ACHN (cell line): ENCODE data around the gene NDUFA12.
"Not testable (repeated sequence)": the region's sequence is repeated elsewhere in the genome, so short reads cannot be mapped to it uniquely, and the experiment has no call there.

ENCODE experiments used
- DNase-seq: peaks from one replicate; pipeline ENCODE4 v3.0.0-alpha.2; 2015
- in situ Hi-C: cut with HindIII; loops from 2 replicates; pipeline ENCODE4 v1.10.0; 2017; ENCODE audit warnings: low sequenced_read_pairs, low pct_ligation_motif_present, low pct_unique_long_range_greater_than_20kb

NDUFA12 gene

GRCh38 chr12:94987076-94987669, 16.3 kb downstream of the NDUFA12 start:
- no peak for DNase-seq
- in situ Hi-C loops = no loop called here

GRCh38 chr12:94985099-94985498, 18.4 kb downstream of the NDUFA12 start:
- in situ Hi-C loops, DNase-seq: not testable (repeated sequence)

DNA sequence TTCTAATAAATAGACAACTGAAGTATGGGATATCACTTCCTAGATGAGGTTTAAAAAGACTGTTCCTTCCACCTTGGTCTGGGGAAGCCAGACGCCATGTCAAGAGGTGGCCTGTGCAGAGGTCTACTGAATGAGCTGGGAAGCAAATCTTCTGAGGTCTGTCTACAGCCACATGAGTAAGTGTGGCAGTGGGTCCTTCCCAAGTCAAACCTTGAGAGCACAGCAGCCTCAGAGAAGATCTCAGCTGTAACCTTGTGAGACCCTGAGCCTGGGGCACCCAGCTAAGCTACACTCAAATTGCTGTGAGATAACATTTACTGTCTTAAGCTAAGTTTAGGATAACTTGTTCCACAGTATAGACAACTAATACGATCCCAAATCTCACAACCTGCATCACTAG, 20.2 kb downstream of the NDUFA12 start:
- in situ Hi-C loops = no loop called here
- no peak for DNase-seq

DNA sequence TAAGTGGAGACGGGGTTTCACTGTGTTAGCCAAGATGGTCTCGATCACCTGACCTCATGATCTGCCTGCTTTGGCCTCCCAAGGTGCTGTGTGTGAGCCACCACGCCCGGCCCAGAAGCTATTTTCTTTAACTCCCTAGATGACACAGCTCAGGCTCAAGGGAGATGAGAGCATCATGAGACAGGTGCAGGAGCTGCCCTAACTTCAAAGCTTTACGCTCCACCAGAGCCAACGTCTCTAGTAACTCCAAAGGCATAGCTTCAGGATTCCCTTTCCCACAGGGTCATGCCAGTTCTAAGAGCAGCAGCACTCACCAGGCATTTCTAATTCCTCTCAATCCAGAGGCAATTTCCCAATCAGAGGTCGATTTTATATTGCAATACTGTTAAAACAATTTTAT, 21.0 kb downstream of the NDUFA12 start:
- peak; percentile 63 for DNase-seq
- in situ Hi-C loops = no loop called here

DNA sequence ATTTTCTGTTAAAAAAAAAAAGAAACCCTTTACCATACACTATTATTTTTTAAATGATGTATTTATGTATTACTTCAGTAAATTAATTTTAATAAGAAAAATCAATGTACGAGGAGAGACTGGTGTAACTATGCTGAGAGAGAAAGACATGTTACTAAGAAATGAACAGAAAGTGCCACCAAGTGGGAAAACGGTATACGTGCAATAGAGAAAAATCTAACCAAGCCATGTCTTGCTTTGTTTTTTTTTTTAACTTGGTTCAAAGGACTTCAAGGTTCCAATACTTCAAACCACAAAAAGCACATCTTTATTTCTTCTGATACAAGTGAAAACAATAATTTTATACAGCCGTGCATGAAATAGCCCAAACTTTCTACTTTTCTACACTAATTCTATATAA, 22.9 kb downstream of the NDUFA12 start:
- in situ Hi-C loops = no loop called here
- peak; percentile 65 for DNase-seq

- in situ Hi-C loops = no loop called here
- DNase-seq = no peak
Observed at GRCh38 chr12:94979941-94980340, 23.6 kb downstream of the NDUFA12 start.

DNA sequence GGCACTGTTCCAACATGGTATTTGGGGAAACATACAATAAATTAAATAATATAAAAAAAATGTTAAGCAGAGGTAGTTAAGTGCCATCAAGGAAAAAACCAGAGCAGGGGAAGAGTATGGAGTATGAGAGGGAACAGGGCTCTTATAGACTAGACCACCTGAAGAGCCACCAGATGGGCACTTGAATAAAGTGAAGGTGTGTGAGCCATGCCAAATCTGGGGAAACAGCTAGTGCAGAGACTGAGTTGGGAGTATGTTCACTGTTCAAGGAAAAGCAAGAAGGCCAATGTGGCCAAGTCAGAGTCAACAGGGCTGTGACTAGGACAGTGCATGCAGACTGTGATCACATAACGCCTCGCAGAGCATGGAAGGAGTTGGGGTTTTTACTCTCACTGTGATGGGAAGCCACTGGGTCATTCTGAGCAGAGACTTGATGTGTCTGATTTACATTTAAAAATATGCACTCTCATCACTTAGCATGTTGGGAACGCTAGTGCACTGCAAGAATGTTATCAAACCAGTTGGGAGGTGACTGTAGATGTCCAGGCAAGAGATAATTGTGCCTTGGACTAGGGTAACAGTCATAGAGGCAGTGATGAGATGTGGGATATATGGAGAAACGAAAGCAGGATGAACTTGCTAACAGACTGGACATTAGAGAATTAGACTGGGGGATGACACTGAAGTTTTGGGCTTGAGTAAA, 25.6 kb downstream of the NDUFA12 start:
- DNase-seq = no peak
- in situ Hi-C loops = no loop called here

GRCh38 chr12:94973221-94973620, 30.3 kb downstream of the NDUFA12 start:
- in situ Hi-C loops = no loop called here
- peak; percentile 73 for DNase-seq

DNA sequence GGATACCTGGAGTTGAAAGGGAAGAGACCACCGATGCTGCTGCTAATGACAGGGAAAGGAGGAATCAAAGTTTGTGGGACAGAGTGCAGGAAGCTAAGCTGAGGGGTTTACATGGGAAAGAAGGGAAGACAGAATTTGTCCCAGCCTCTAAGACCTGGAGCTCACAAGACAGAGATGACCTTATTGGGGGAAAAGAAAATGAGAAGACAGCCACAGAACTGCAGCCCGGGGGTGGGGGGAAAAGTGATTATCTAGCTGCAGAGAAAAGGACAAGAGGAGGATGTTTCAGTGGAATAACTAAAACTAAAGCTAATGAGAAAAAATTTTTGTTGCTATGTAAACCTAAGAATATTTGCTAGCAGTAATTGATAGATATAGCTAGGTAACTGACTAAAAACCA, 30.7 kb downstream of the NDUFA12 start:
- no peak for DNase-seq
- in situ Hi-C loops = no loop called here

DNA sequence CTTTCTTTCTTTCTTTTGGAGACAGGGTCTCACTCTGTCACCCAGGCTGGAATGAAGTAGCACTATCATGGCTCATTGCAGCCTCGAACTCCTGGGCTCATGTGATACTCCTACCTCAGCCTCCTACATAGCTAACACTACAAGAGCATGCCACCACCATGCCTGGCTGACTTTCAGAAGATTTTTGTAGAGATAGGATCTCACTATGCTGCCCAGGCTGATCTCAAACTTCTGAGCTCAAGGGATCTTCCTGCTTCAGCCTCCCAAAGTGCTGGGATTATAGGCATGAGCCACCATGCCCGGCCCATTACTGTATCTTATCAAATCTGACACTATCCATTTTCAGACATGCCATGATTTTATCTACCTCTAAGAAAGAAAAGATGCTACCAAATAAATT, 31.6 kb downstream of the NDUFA12 start:
- DNase-seq = no peak
- in situ Hi-C loops = no loop called here

DNA sequence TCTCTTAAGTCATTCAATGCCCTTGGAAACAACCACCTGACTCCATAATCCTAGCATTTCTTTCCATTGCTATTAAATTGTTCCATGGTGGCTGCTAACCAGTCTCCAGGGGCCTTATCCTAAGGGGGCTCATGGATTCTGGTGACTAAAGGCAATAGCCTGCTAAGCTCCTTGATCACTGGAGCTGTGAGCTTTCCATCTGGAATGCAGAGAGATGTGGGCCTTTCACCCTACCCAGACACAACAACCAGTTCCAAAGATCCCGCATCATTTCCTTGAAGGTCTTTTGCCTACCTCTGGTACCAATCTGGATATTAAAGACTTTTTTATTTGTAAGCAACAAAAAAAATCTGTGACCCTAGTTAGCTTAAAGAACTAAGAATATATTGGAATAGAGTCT, 32.9 kb downstream of the NDUFA12 start:
- in situ Hi-C loops = no loop called here
- DNase-seq = no peak

DNA sequence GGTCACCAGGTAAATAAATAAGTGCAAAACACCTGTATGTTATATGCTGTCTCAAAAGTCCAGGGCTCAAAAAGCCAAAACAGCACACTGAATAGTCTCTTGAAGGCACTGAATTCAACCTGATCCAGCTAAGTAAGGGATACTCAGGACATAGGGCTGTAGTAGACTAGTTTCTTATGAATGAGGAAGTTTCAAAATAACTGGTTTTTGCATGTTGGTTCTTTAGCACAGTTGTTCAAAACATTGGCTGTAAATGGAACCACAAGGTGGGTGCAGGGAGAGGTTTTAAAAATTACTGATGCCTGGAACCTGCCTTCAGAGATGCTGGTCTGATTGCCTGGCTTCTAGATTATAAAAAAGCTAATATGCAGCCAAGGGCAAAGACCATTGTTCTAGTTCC, 34.1 kb downstream of the NDUFA12 start:
- in situ Hi-C loops = no loop called here
- no peak for DNase-seq

DNA sequence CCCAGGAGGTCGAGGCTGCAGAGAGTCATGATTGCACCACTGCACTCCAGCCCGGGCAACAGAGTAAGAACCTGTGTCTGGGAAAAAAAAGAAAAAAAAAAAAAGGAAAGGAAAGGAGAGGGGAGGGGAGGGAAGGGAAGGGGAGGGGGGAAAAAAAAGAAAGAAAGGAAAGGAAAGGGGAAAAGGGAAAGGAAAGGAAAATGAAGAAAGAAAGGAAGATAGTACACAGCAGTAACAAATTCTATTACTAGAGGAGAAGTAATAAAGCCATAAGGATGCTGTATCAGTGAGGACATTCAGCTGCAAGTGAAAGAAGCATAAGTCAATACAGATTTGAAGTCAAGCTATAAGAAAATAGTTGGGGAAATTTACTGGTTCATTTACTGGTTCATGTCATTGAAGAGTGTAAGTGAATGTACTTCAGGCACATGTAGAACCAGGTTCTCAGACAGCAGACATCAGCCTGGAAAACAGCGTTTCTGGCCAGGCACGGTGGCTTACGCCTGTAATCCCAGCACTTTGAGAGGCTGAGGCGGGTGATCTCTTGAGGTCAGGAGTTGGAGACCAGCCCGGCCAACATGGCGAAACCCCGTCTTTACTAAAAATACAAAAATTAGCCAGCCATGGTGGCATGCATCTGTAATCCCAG, 37.4 kb downstream of the NDUFA12 start:
- in situ Hi-C loops = no loop called here
- DNase-seq = no peak

DNA sequence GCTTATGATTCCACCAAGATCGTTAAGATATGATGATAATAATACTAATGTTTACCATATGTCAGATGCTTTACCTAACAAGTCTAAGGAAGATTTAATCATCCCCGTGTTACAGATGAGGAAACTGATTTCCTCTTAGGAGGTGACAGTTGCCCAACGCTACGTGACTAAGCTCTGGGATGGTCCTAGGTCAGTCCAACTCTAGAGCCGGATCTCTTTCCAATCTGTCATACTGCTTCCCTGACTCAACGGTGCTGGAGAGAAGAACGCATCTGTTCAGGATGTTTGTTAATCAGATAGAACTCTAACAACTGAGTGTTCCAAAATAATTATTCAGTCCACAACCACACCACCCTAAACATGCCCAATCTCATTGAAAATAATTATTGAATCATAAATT, 39.8 kb downstream of the NDUFA12 start:
- in situ Hi-C loops = no loop called here
- no peak for DNase-seq

DNA sequence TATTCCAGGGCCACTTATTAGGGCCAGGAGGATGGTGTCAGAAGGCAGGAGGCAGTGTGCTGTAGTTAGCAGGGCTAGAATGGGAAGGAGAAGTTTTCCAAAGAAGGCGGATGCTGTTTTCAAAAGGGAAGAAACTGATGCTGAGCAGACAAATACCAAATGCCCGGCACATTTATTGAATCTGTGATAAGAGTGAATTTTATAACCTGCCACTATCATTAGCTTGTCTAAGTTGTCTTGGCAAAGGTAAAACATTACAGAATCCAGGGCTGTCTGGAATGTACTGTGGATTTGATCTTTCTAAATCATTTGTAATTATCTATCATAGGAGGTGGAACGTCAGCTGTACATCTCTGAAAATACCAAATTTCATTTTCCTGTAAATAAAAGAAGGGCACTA, 40.8 kb downstream of the NDUFA12 start:
- in situ Hi-C loops = no loop called here

GRCh38 chr12:94961911-94962310, 41.6 kb downstream of the NDUFA12 start:
- no peak for DNase-seq
- in situ Hi-C loops = no loop called here

More for the DNA sequence above, 40.8 kb downstream of the NDUFA12 start:
- DNase-seq = no peak

GRCh38 chr12:94961256-94961824, 42.2 kb downstream of the NDUFA12 start:
- no peak for DNase-seq
- in situ Hi-C loops = no loop called here

DNA sequence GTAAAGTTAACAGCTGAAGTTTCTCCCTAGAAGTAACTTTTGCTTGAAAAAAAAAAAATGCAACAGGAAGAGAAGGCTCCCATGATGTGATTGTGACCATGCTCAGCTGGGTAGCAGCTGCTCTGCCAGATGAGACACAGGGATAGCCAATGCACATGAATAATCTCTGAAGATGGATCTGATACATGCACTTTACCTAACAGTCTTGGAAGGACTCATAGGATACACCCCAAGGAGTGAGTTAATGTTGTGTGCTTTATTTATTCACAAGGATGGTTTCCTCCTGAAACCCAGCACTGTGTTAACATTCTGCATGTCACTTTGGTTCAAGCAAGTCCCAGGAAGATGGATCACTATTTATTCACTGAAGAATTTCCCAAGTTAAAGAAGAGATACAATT, 46.5 kb downstream of the NDUFA12 start:
- in situ Hi-C loops = no loop called here
- DNase-seq = no peak

- no peak for DNase-seq
- in situ Hi-C loops = no loop called here
Observed at GRCh38 chr12:94954948-94955592, 48.4 kb downstream of the NDUFA12 start.
